Progenitor cell of endocrine pancreas (in vitro differentiated cells): Measurements from ENCODE around the gene TBC1D4. TPM values are rescaled to one million over a fixed set of nuclear protein-coding genes. Genes with fewer than 3 reads are reported as not detected.

Source experiments
- DNase-seq: peaks from one replicate; pipeline ENCODE4 v3.0.0; 2021; ENCODE audit warnings: low spot score; ENCODE audit not compliant: unreplicated experiment
- H3K27ac Mint-ChIP-seq: 2 replicates; pipeline ENCODE4 v1.8.0; 2021; ENCODE audit warnings: mild to moderate bottlenecking, moderate library complexity, mixed read lengths
- H3K27me3 Mint-ChIP-seq: 2 replicates; pipeline ENCODE4 v1.8.0; 2021; ENCODE audit warnings: mixed read lengths
- H3K36me3 Mint-ChIP-seq: 2 replicates; pipeline ENCODE4 v1.8.0; 2022; ENCODE audit warnings: mixed read lengths; ENCODE audit not compliant: insufficient read depth
- H3K4me1 Mint-ChIP-seq: 2 replicates; pipeline ENCODE4 v1.8.0; 2021; ENCODE audit warnings: low read depth, mixed read lengths
- H3K4me3 Mint-ChIP-seq: 2 replicates; pipeline ENCODE4 v1.8.0; 2021; ENCODE audit warnings: low read depth, mild to moderate bottlenecking, moderate library complexity, mixed read lengths
- H3K9me3 Mint-ChIP-seq: 2 replicates; pipeline ENCODE4 v1.8.0; 2021; ENCODE audit warnings: low read depth, mixed read lengths
- total RNA-seq: library from RNA; stranded (reverse); gene quantifications from 2 replicates; pipeline ENCODE4 v1.2.1, GENCODE V29; 2021
- TF ChIP-seq, protein P1 (sequence below): fragments of 200-600 bp; sonication (generic); IDR thresholded peaks from one replicate; pipeline ENCODE4 v1.5.0; 2021; ENCODE audit warnings: antibody characterized with exemption, mild to moderate bottlenecking; ENCODE audit not compliant: unreplicated experiment

Gene TBC1D4
- total RNA-seq, 1 donor from 2014 or later = 13.7 TPM

- Mint-ChIP-seq H3K4me3 (no peak overlapping the region), H3K4me1 (no peaks in the 10 kb centered on the region), H3K36me3 (no peaks in the 10 kb centered on the region), H3K27ac (no peak overlapping the region), H3K9me3 (no peaks in the 10 kb centered on the region), H3K27me3 (no peaks in the 10 kb centered on the region)
- DNase-seq = no peak
- TF ChIP-seq, protein P1, sequence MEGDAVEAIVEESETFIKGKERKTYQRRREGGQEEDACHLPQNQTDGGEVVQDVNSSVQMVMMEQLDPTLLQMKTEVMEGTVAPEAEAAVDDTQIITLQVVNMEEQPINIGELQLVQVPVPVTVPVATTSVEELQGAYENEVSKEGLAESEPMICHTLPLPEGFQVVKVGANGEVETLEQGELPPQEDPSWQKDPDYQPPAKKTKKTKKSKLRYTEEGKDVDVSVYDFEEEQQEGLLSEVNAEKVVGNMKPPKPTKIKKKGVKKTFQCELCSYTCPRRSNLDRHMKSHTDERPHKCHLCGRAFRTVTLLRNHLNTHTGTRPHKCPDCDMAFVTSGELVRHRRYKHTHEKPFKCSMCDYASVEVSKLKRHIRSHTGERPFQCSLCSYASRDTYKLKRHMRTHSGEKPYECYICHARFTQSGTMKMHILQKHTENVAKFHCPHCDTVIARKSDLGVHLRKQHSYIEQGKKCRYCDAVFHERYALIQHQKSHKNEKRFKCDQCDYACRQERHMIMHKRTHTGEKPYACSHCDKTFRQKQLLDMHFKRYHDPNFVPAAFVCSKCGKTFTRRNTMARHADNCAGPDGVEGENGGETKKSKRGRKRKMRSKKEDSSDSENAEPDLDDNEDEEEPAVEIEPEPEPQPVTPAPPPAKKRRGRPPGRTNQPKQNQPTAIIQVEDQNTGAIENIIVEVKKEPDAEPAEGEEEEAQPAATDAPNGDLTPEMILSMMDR = no peak
Measured at GRCh38 chr13:75452564-75452963, 29.4 kb downstream of the TBC1D4 start.

DNA sequence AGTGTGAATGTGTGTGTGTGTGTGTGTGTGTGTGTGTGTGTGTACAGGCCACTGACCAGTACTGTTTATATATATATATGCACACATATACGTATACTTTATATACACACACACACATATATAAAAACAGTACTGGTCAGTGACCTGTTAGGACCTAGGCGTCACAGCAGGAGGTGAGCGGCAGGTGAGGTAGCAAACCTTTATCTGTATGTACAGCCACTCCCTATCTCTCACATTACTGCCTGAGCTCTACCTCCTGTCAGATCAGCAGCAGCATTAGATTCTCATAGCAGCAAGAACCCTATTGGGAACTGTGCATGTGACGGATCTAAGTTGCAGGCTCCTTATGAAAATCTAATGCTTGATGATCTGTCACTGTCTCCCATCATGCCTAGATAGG, 34.5 kb downstream of the TBC1D4 start:
- no peaks in the 10 kb centered on the region for H3K36me3 Mint-ChIP-seq
- H3K27me3 Mint-ChIP-seq = no peaks in the 10 kb centered on the region
- no peaks in the 10 kb centered on the region for H3K9me3 Mint-ChIP-seq
- no peak overlapping the region for H3K27ac Mint-ChIP-seq
- H3K4me3 Mint-ChIP-seq = no peak overlapping the region
- DNase-seq = no peak
- H3K4me1 Mint-ChIP-seq = peaks cover 3% of the 10 kb centered on the region
- TF ChIP-seq, protein P1 = no peak

- Mint-ChIP-seq H3K4me3 (no peak overlapping the region), H3K4me1 (peaks cover 3% of the 10 kb centered on the region)
Measured at GRCh38 chr13:75446874-75447273, 35.1 kb downstream of the TBC1D4 start.

DNA sequence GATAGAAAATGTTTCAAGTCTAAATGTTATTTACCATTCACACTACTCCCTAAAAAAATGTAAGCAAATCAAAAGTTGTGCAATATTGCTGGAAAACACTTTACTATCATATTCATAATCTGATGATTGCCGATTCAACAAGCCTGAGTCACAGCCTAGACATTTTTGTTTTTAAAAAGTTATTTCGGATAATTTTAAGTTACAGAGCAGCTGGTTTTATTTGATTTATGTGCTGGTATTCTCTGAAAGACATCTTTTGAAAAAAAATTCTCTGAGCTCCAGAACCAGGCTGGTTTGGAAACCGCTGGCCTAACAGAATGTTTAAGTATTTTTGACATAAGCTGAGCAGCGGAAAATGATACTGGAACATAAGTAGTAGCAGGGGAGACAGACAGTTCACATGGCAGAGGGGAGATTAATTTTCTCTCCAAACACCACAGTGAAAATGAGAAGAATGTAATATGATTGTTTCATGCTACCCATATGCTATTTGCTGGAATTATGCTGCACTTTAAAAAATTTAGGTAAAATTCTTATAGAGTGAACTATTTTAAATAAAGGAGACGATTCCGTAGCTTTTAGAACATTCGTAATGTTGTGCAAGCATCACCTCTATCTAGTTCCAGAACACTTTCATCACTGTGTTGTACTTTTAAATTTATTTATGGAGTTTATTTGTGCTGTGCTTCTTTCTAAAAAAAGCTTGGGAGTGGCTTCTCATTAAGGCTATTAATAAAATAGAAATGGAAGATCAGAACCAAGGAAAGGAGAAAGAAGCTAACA, 36.1 kb downstream of the TBC1D4 start:
- Mint-ChIP-seq H3K27ac (no peak overlapping the region), H3K36me3 (no peaks in the 10 kb centered on the region), H3K4me3 (no peak overlapping the region), H3K27me3 (no peaks in the 10 kb centered on the region), H3K4me1 (peaks cover 3% of the 10 kb centered on the region), H3K9me3 (no peaks in the 10 kb centered on the region)
- DNase-seq = no peak
- TF ChIP-seq, protein P1 = no peak

More at GRCh38 chr13:75446874-75447273, 35.1 kb downstream of the TBC1D4 start:
- TF ChIP-seq, protein P1 = no peak
- H3K9me3 Mint-ChIP-seq = no peaks in the 10 kb centered on the region
- no peaks in the 10 kb centered on the region for H3K27me3 Mint-ChIP-seq
- no peak overlapping the region for H3K27ac Mint-ChIP-seq
- H3K36me3 Mint-ChIP-seq = no peaks in the 10 kb centered on the region
- no peak for DNase-seq

GRCh38 chr13:75444016-75444415, 38.0 kb downstream of the TBC1D4 start:
- TF ChIP-seq, protein P1 = no peak
- Mint-ChIP-seq H3K4me1 (peaks cover 3% of the 10 kb centered on the region), H3K4me3 (no peak overlapping the region), H3K27ac (no peak overlapping the region), H3K36me3 (no peaks in the 10 kb centered on the region), H3K9me3 (no peaks in the 10 kb centered on the region), H3K27me3 (no peaks in the 10 kb centered on the region)
- no peak for DNase-seq
